AG04450 (cell line): ENCODE results near the gene PTPRJ. TPM values are rescaled to one million over a fixed set of nuclear protein-coding genes. Genes with fewer than 3 reads are reported as not detected.

Experiments used
- CTCF ChIA-PET: fragments of 300-600, 350-600 bp; formaldehyde crosslinking; extraction: SDS; loops from one replicate; lab custom pipeline; 2022; ENCODE audit warnings: antibody characterized with exemption, inconsistent platforms; lab: Charles Lee
- POLR2A ChIA-PET: fragments of 350-600 bp; formaldehyde crosslinking; extraction: SDS; loops from one replicate; lab custom pipeline; 2021; ENCODE audit warnings: antibody characterized with exemption, inconsistent platforms; lab: Yijun Ruan, JAX
- DNase-seq: peaks from one replicate; pipeline ENCODE4 v3.0.0-alpha.2; 2011; ENCODE audit warnings: low read depth, low spot score
- H3K27ac ChIP-seq: one replicate; pipeline ENCODE4 v1.5.1; 2012; ENCODE audit warnings: low read depth, low read length, control low read depth
- H3K27me3 ChIP-seq: one replicate; pipeline ENCODE4 v1.6.0; 2012; ENCODE audit warnings: low read length; ENCODE audit not compliant: control insufficient read depth, insufficient read depth
- H3K4me3 ChIP-seq: 2 replicates; pipeline ENCODE4 v1.5.1; 2011; ENCODE audit warnings: mild to moderate bottlenecking, low read depth, low read length, control low read depth
- H3K9me3 ChIP-seq: 2 replicates; pipeline ENCODE4 v1.5.1; 2012; ENCODE audit warnings: low read length; ENCODE audit not compliant: control insufficient read depth, insufficient read depth
- polyA plus RNA-seq: library from polyadenylated mRNA; depleted of rRNA; stranded (reverse); fragments of >200 nt; gene quantifications from 2 replicates; pipeline ENCODE4 v1.2.3, GENCODE V29; 2011
- TF ChIP-seq, protein P1 (sequence below): IDR thresholded peaks from 2 replicates; pipeline ENCODE4 v1.5.1; 2011; ENCODE audit warnings: low read depth, low read length, control low read depth, inconsistent platforms

PTPRJ gene
- polyA plus RNA-seq, 1 experiment: 5.2 TPM

DNA sequence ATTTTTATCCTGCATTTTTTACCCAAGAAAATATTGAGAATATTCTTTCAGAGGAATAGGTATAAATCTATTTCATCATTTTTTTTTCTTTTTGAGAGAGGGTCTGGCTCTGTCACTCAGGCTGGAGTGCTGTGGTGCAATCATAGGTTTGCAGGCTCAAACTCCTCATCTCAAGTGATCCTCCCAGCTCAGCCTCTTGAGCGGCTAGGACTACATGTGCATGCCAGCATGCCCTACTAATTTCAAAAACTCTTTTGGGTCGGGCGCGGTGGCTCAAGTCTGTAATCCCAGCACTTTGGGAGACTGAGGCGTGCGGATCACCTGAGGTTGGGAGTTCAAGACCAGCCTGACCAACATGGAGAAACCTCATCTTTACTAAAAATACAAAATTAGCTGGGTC, 20.3 kb upstream of the PTPRJ start:
- DNase-seq: no peak
- ChIA-PET CTCF (no interaction called here), POLR2A (interaction anchor here (0.6 kb wide), 1 partner anchor 20 kb away, joined by 5 read pairs; the partner anchor contains the start of gene PTPRJ)
- no peaks in the 10 kb centered on the region for H3K27me3 ChIP-seq
- H3K9me3 ChIP-seq: no peaks in the 10 kb centered on the region
- H3K4me3 ChIP-seq: no peak overlapping the region
- H3K27ac ChIP-seq: no peak overlapping the region
- TF ChIP-seq, protein P1, sequence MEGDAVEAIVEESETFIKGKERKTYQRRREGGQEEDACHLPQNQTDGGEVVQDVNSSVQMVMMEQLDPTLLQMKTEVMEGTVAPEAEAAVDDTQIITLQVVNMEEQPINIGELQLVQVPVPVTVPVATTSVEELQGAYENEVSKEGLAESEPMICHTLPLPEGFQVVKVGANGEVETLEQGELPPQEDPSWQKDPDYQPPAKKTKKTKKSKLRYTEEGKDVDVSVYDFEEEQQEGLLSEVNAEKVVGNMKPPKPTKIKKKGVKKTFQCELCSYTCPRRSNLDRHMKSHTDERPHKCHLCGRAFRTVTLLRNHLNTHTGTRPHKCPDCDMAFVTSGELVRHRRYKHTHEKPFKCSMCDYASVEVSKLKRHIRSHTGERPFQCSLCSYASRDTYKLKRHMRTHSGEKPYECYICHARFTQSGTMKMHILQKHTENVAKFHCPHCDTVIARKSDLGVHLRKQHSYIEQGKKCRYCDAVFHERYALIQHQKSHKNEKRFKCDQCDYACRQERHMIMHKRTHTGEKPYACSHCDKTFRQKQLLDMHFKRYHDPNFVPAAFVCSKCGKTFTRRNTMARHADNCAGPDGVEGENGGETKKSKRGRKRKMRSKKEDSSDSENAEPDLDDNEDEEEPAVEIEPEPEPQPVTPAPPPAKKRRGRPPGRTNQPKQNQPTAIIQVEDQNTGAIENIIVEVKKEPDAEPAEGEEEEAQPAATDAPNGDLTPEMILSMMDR: no peak

- ChIA-PET POLR2A (no interaction called here), CTCF (interaction anchor here (1.4 kb wide), 1 partner anchor 27 kb away, joined by 4 read pairs; no protein-coding TSS in a partner anchor)
Measured at GRCh38 chr11:47961383-47961782, 19.0 kb upstream of the PTPRJ start.

GRCh38 chr11:47964546-47964945, 15.8 kb upstream of the PTPRJ start:
- no peak overlapping the region for H3K4me3 ChIP-seq
- no peaks in the 10 kb centered on the region for H3K27me3 ChIP-seq
- ChIA-PET POLR2A (no interaction called here), CTCF (no interaction called here)
- H3K9me3 ChIP-seq: no peaks in the 10 kb centered on the region
- TF ChIP-seq, protein P1: no peak
- no peak for DNase-seq
- no peak overlapping the region for H3K27ac ChIP-seq

More at GRCh38 chr11:47961383-47961782, 19.0 kb upstream of the PTPRJ start:
- Histone ChIP-seq H3K27ac (no peak overlapping the region), H3K4me3 (no peak overlapping the region), H3K27me3 (no peaks in the 10 kb centered on the region), H3K9me3 (no peaks in the 10 kb centered on the region)
- TF ChIP-seq, protein P1: no peak
- no peak for DNase-seq

DNA sequence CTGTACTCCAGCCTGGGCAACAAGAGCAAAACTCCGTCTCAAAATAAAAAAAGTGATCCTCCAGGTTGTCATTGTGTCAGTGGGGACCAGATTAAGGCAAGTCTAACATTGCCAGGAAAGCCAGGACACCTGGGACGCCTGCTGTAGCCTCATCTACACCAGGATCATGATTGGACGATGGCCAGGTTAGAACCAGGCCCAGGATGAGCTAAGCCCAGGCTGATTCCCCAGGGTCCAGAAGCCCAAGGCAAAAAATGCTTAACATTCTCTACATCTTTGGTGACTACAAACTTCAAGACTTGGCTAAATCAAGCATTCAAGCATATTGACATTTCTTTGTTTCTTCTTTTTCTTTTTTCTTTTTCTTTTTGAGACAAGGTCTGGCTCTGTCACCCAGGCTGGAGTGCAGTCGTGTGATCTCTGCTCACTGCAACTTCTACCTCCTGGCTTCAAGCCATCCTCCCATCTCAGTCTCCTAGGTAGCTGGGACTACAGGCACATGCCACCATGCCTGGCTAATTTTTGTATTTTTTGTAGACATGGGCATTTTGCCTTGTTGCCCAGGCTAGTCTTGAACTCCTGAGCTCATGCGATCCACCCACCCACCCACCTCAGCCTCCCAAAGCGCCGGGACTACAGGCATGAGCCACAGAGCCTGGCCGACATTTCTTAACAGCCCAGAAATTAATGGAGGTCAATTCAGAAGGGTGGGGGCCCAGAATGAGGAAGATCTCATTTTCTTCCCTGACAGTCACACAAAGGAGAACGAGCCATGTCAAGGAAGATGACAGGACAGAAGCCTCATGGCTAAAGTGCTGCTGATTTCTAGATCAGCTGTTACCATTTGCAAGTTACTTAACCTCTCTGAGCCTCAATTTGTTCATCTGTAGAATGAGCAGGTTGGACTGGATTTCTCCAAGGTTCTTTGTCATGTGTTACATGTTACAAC, 12.5 kb upstream of the PTPRJ start:
- TF ChIP-seq, protein P1: no peak
- ChIA-PET CTCF (interaction anchor here (1.0 kb wide), 1 partner anchor 34 kb away, joined by 3 read pairs; no protein-coding TSS in a partner anchor), POLR2A (no interaction called here)
- Histone ChIP-seq H3K27me3 (no peaks in the 10 kb centered on the region), H3K27ac (no peak overlapping the region), H3K4me3 (no peak overlapping the region), H3K9me3 (no peaks in the 10 kb centered on the region)
- DNase-seq: no peak

- ChIA-PET CTCF (interaction anchor here (1.8 to 1.9 kb wide), 2 partner anchors 35 to 140 kb away, joined by 4 to 7 read pairs; no protein-coding TSS in a partner anchor), POLR2A (no interaction called here)
- TF ChIP-seq, protein P1: no peak
- Histone ChIP-seq H3K27ac (no peak overlapping the region), H3K9me3 (no peaks in the 10 kb centered on the region), H3K27me3 (no peaks in the 10 kb centered on the region), H3K4me3 (no peak overlapping the region)
- no peak for DNase-seq
Measured at GRCh38 chr11:47969401-47969800, 11.0 kb upstream of the PTPRJ start.
